Measurements from ENCODE around the gene LTBP1. TPM values are rescaled to one million over a fixed set of nuclear protein-coding genes. Genes with fewer than 3 reads are reported as not detected.

LTBP1 gene
- total RNA-seq, 4 donors from 2014 or later: 8.7 to 18.7 (median 13.0) TPM

- peak overlapping the region; percentile 89 for H3K4me3 ChIP-seq
Measured at GRCh38 chr2:32948266-32948665, 1.5 kb downstream of the LTBP1 start.

GRCh38 chr2:32949260-32949659 lies 2.5 kb downstream of the LTBP1 start:
- Histone ChIP-seq H3K9me3 (no peaks in the 10 kb centered on the region), H3K27me3 (no peaks in the 10 kb centered on the region), H3K4me1 (peaks cover 11% of the 10 kb centered on the region), H3K27ac (no peak overlapping the region), H3K36me3 (no peaks in the 10 kb centered on the region), H3K4me3 (no peak overlapping the region)
- 95% methylated on average over 3 of the region's 3 CpGs for WGBS
- no peak for TF ChIP-seq CTCF (IDR thresholded peaks at IDR 0.05)
- no peak for TF ChIP-seq POLR2A (IDR thresholded peaks at IDR 0.05)
- no peak for TF ChIP-seq POLR2AphosphoS5 (IDR thresholded peaks at IDR 0.05)
- TF ChIP-seq EP300 (IDR thresholded peaks at IDR 0.05): no peak
- DNase-seq (ENCODE audit: low spot score in 2 of 2): no peak

More at GRCh38 chr2:32948266-32948665, 1.5 kb downstream of the LTBP1 start:
- 73% methylated on average over 3 of the region's 3 CpGs for WGBS
- peaks cover 11% of the 10 kb centered on the region for H3K4me1 ChIP-seq
- no peaks in the 10 kb centered on the region for H3K36me3 ChIP-seq
- H3K27ac ChIP-seq: no peak overlapping the region
- H3K27me3 ChIP-seq: no peaks in the 10 kb centered on the region
- TF ChIP-seq EP300 (IDR thresholded peaks at IDR 0.05) (no peak), POLR2AphosphoS5 (IDR thresholded peaks at IDR 0.05) (no peak), CTCF (IDR thresholded peaks at IDR 0.05) (no peak)
- no peak for DNase-seq (ENCODE audit: low spot score in 2 of 2)
- no peaks in the 10 kb centered on the region for H3K9me3 ChIP-seq

- 80% methylated on average over 4 of the region's 4 CpGs for WGBS
- Histone ChIP-seq H3K9me3 (no peaks in the 10 kb centered on the region), H3K27ac (no peak overlapping the region), H3K4me1 (peaks cover 6% of the 10 kb centered on the region), H3K27me3 (no peaks in the 10 kb centered on the region), H3K4me3 (no peak overlapping the region), H3K36me3 (no peaks in the 10 kb centered on the region)
- TF ChIP-seq POLR2A (IDR thresholded peaks at IDR 0.05) (no peak), POLR2AphosphoS5 (IDR thresholded peaks at IDR 0.05) (no peak), CTCF (IDR thresholded peaks at IDR 0.05) (no peak), EP300 (IDR thresholded peaks at IDR 0.05) (no peak)
- DNase-seq (ENCODE audit: low spot score in 2 of 2): no peak
Measured at GRCh38 chr2:32951672-32952071, 4.9 kb downstream of the LTBP1 start.

- DNase-seq (ENCODE audit: low spot score in 2 of 2): no peak
- WGBS: 75% methylated on average over 10 of the region's 10 CpGs
- H3K27me3 ChIP-seq: no peaks in the 10 kb centered on the region
- no peak overlapping the region for H3K4me3 ChIP-seq
- H3K27ac ChIP-seq: no peak overlapping the region
- H3K9me3 ChIP-seq: no peaks in the 10 kb centered on the region
- TF ChIP-seq POLR2A (IDR thresholded peaks at IDR 0.05) (no peak), POLR2AphosphoS5 (IDR thresholded peaks at IDR 0.05) (no peak), CTCF (IDR thresholded peaks at IDR 0.05) (no peak), EP300 (IDR thresholded peaks at IDR 0.05) (no peak)
- peaks cover 3% of the 10 kb centered on the region for H3K4me1 ChIP-seq
- no peaks in the 10 kb centered on the region for H3K36me3 ChIP-seq
Measured at GRCh38 chr2:32952761-32953476, 6.2 kb downstream of the LTBP1 start.

GRCh38 chr2:32954206-32954605 lies 7.5 kb downstream of the LTBP1 start:
- Histone ChIP-seq H3K9me3 (no peaks in the 10 kb centered on the region), H3K4me1 (no peaks in the 10 kb centered on the region), H3K27ac (no peak overlapping the region), H3K36me3 (no peaks in the 10 kb centered on the region), H3K4me3 (no peak overlapping the region), H3K27me3 (no peaks in the 10 kb centered on the region)
- DNase-seq (ENCODE audit: low spot score in 2 of 2): no peak
- 89% methylated on average over 5 of the region's 5 CpGs for WGBS
- TF ChIP-seq EP300 (IDR thresholded peaks at IDR 0.05) (no peak), CTCF (IDR thresholded peaks at IDR 0.05) (no peak), POLR2A (IDR thresholded peaks at IDR 0.05) (no peak), POLR2AphosphoS5 (IDR thresholded peaks at IDR 0.05) (no peak)

Measured in suprapubic skin (tissue), 4 donors.